Ureter (tissue), 1 donor: ENCODE measurements around the gene PRKD1. TPM values are rescaled to one million over a fixed set of nuclear protein-coding genes. Genes with fewer than 3 reads are reported as not detected.

Source experiments
- DNase-seq: peaks from one replicate; pipeline ENCODE4 v3.0.0-alpha.2; 2020; ENCODE audit warnings: low spot score
- total RNA-seq: library from RNA; stranded (reverse); gene quantifications from one replicate; pipeline ENCODE4 v1.2.4, GENCODE V29; 2023
- donor health status: DM: yes; HTN: yes; CAD: no.

PRKD1 gene
- total RNA-seq, 1 donor from 2014 or later: 19.8 TPM

- no peak for DNase-seq
Measured at GRCh38 chr14:29616922-29617321, 310.7 kb downstream of the PRKD1 start.

- no peak for DNase-seq
Measured at GRCh38 chr14:29608861-29609260, 318.8 kb downstream of the PRKD1 start.

GRCh38 chr14:29607169-29607568 is 320.5 kb downstream of the PRKD1 start:
- DNase-seq: no peak

- no peak for DNase-seq
Measured at GRCh38 chr14:29603696-29604095, 324.0 kb downstream of the PRKD1 start.

- DNase-seq: no peak
Measured at GRCh38 chr14:29601616-29602015, 326.0 kb downstream of the PRKD1 start.

GRCh38 chr14:29587761-29588470 is 339.7 kb downstream of the PRKD1 start:
- DNase-seq: no peak

GRCh38 chr14:29587046-29587445 is 340.6 kb downstream of the PRKD1 start:
- no peak for DNase-seq

- peak; percentile 43 for DNase-seq
Measured at GRCh38 chr14:29584992-29585391, 342.7 kb downstream of the PRKD1 start.

- no peak for DNase-seq
Measured at GRCh38 chr14:29580763-29581162, 346.9 kb downstream of the PRKD1 start.

- DNase-seq: no peak
Measured at GRCh38 chr14:29579838-29580237, 347.8 kb downstream of the PRKD1 start.

- DNase-seq: no peak
Measured at GRCh38 chr14:29576927-29577326, 350.7 kb downstream of the PRKD1 start.

- no peak for DNase-seq
Measured at GRCh38 chr14:29569194-29569593, 358.5 kb downstream of the PRKD1 start.

GRCh38 chr14:29566194-29566593 is 361.5 kb downstream of the PRKD1 start:
- DNase-seq: no peak

GRCh38 chr14:29558516-29558915 is 369.1 kb downstream of the PRKD1 start:
- no peak for DNase-seq

- no peak for DNase-seq
Measured at GRCh38 chr14:29554335-29554734, 373.3 kb downstream of the PRKD1 start.

- no peak for DNase-seq
Measured at GRCh38 chr14:29553427-29553826, 374.2 kb downstream of the PRKD1 start.

- DNase-seq: no peak
Measured at GRCh38 chr14:29548948-29549370, 378.7 kb downstream of the PRKD1 start.

GRCh38 chr14:29545714-29546113 is 381.9 kb downstream of the PRKD1 start:
- no peak for DNase-seq

GRCh38 chr14:29536886-29537511 is 390.6 kb downstream of the PRKD1 start:
- no peak for DNase-seq

GRCh38 chr14:29529418-29529817 is 398.2 kb downstream of the PRKD1 start:
- no peak for DNase-seq

GRCh38 chr14:29528889-29529288 is 398.8 kb downstream of the PRKD1 start:
- DNase-seq: no peak

GRCh38 chr14:29527286-29527685 is 400.4 kb downstream of the PRKD1 start:
- no peak for DNase-seq
